ENCODE measurements around the gene ZNF644. TPM values are rescaled to one million over a fixed set of nuclear protein-coding genes. Genes with fewer than 3 reads are reported as not detected.

The ZNF644 gene
- total and polyA plus RNA-seq, 4 donors, result 12.2 to 121 (median 35.5) TPM

- H3K9ac ChIP-seq (ENCODE audit: insufficient read depth in 1 of 2, low read length in 2 of 2), result no peak overlapping the region
- H3K4me3 ChIP-seq, result no peak overlapping the region
- no peak overlapping the region for H3K27ac ChIP-seq (ENCODE audit: low read depth in 1 of 2, low read length in 1 of 2)
- ATAC-seq (ENCODE audit: insufficient read depth, low FRiP score), result no peak
- no peaks in the 10 kb centered on the region for H3K27me3 ChIP-seq (ENCODE audit: control insufficient read depth in 3 of 3, insufficient read depth in 3 of 3, low read length in 2 of 3)
- H3K4me1 ChIP-seq (ENCODE audit: control insufficient read depth in 5 of 5, insufficient read depth in 5 of 5, low read length in 5 of 5), result peaks cover 0 to 24% (median 4%) of the 10 kb centered on the region in 5 donors
- H3K9me3 ChIP-seq (ENCODE audit: control insufficient read depth in 4 of 4, insufficient read depth in 3 of 4, low read length in 3 of 4), result no peaks in the 10 kb centered on the region
- DNase-seq, result no peak
- peaks cover 0 to 5% (median 1%) of the 10 kb centered on the region in 4 donors for H3K36me3 ChIP-seq (ENCODE audit: control insufficient read depth in 4 of 4, insufficient read depth in 4 of 4, low read length in 4 of 4)
- TF ChIP-seq CTCF (IDR thresholded peaks at IDR 0.05; ENCODE audit: control extremely low read depth, extremely low read depth), result no peak
- WGBS, 2 donors, result 93 to 100% methylated on average over 1 of the region's 1 CpG
These were observed 7.4 kb downstream of the ZNF644 start for GRCh38 chr1:91014475-91014874.

- Histone ChIP-seq H3K4me3 (no peak overlapping the region), H3K9me3 (ENCODE audit: control insufficient read depth in 4 of 4, insufficient read depth in 3 of 4, low read length in 3 of 4) (no peaks in the 10 kb centered on the region), H3K9ac (ENCODE audit: insufficient read depth in 1 of 2, low read length in 2 of 2) (no peak overlapping the region), H3K4me1 (ENCODE audit: control insufficient read depth in 5 of 5, insufficient read depth in 5 of 5, low read length in 5 of 5) (peaks cover 0 to 28% (median 4%) of the 10 kb centered on the region in 5 donors), H3K27ac (ENCODE audit: low read depth in 1 of 2, low read length in 1 of 2) (no peak overlapping the region), H3K36me3 (ENCODE audit: control insufficient read depth in 4 of 4, insufficient read depth in 4 of 4, low read length in 4 of 4) (peaks cover 0 to 5% (median 1%) of the 10 kb centered on the region in 4 donors), H3K27me3 (ENCODE audit: control insufficient read depth in 3 of 3, insufficient read depth in 3 of 3, low read length in 2 of 3) (no peaks in the 10 kb centered on the region)
- no peak for TF ChIP-seq CTCF (IDR thresholded peaks at IDR 0.05; ENCODE audit: control extremely low read depth, extremely low read depth)
- no peak for DNase-seq
- WGBS, 2 donors, result 93 to 96% methylated on average over 4 of the region's 4 CpGs
- ATAC-seq (ENCODE audit: insufficient read depth, low FRiP score), result no peak
These were observed 8.5 kb downstream of the ZNF644 start for GRCh38 chr1:91013302-91013701.

- WGBS, 2 donors, result 75 to 81% methylated on average over 4 of the region's 4 CpGs
- H3K4me1 ChIP-seq (ENCODE audit: control insufficient read depth in 5 of 5, insufficient read depth in 5 of 5, low read length in 5 of 5), result peaks cover 0 to 30% (median 4%) of the 10 kb centered on the region in 5 donors
- DNase-seq (no peak), ATAC-seq (ENCODE audit: insufficient read depth, low FRiP score) (no peak)
- no peak overlapping the region for H3K4me3 ChIP-seq
- no peaks in the 10 kb centered on the region for H3K9me3 ChIP-seq (ENCODE audit: control insufficient read depth in 4 of 4, insufficient read depth in 3 of 4, low read length in 3 of 4)
- H3K36me3 ChIP-seq (ENCODE audit: control insufficient read depth in 4 of 4, insufficient read depth in 4 of 4, low read length in 4 of 4), result peaks cover 0 to 5% (median 2%) of the 10 kb centered on the region in 4 donors
- peak overlapping the region in 1 of 2 donors; percentile 33 for H3K27ac ChIP-seq (ENCODE audit: low read depth in 1 of 2, low read length in 1 of 2)
- no peak for TF ChIP-seq CTCF (IDR thresholded peaks at IDR 0.05; ENCODE audit: control extremely low read depth, extremely low read depth)
- H3K27me3 ChIP-seq (ENCODE audit: control insufficient read depth in 3 of 3, insufficient read depth in 3 of 3, low read length in 2 of 3), result no peaks in the 10 kb centered on the region
- no peak overlapping the region for H3K9ac ChIP-seq (ENCODE audit: insufficient read depth in 1 of 2, low read length in 2 of 2)
These were observed 9.6 kb downstream of the ZNF644 start for GRCh38 chr1:91012196-91012595.

GRCh38 chr1:91011726-91012125 is 10.1 kb downstream of the ZNF644 start:
- peaks cover 0 to 29% (median 4%) of the 10 kb centered on the region in 5 donors for H3K4me1 ChIP-seq (ENCODE audit: control insufficient read depth in 5 of 5, insufficient read depth in 5 of 5, low read length in 5 of 5)

More at GRCh38 chr1:91011726-91012125, 10.1 kb downstream of the ZNF644 start:
- Histone ChIP-seq H3K27ac (ENCODE audit: low read depth in 1 of 2, low read length in 1 of 2) (peak overlapping the region in 1 of 2 donors; percentile 33), H3K9ac (ENCODE audit: insufficient read depth in 1 of 2, low read length in 2 of 2) (no peak overlapping the region), H3K9me3 (ENCODE audit: control insufficient read depth in 4 of 4, insufficient read depth in 3 of 4, low read length in 3 of 4) (no peaks in the 10 kb centered on the region), H3K36me3 (ENCODE audit: control insufficient read depth in 4 of 4, insufficient read depth in 4 of 4, low read length in 4 of 4) (peaks cover 0 to 5% (median 2%) of the 10 kb centered on the region in 4 donors), H3K27me3 (ENCODE audit: control insufficient read depth in 3 of 3, insufficient read depth in 3 of 3, low read length in 2 of 3) (no peaks in the 10 kb centered on the region), H3K4me3 (no peak overlapping the region)
- WGBS, 2 donors, result 17 to 18% methylated on average over 1 of the region's 1 CpG
- ATAC-seq (ENCODE audit: insufficient read depth, low FRiP score) (no peak), DNase-seq (peak in 1 of 3 donors; percentile 26)
- no peak for TF ChIP-seq CTCF (IDR thresholded peaks at IDR 0.05; ENCODE audit: control extremely low read depth, extremely low read depth)

Measured in lung (tissue), 12 donors.